Thoracic aorta (tissue), 2 donors: ENCODE data around the gene NEDD4L. TPM values are rescaled to one million over a fixed set of nuclear protein-coding genes. Genes with fewer than 3 reads are reported as not detected.
"Not testable (repeated sequence)": the region's sequence is repeated elsewhere in the genome, so short reads cannot be mapped to it uniquely, and the experiment has no call there.

Source experiments
- ATAC-seq: fragments of 150-250 bp; one replicate; pipeline ENCODE4 v1.8.0; 2017; ENCODE audit warnings: low read depth; ENCODE audit not compliant: insufficient number of reproducible peaks, low FRiP score
- DNase-seq: peaks from one replicate; pipeline ENCODE4 v3.0.0-alpha.2; 2020; ENCODE audit warnings: low spot score
- H3K27ac ChIP-seq, 2 donors: fragments of 200-600 bp; sonication (generic); 1 replicate in 1 of 2; 2 replicates in 1 of 2; pipeline ENCODE4 v1.5.1; 2016; ENCODE audit warnings: mild to moderate bottlenecking in 2 of 2, moderate library complexity in 2 of 2
- H3K27me3 ChIP-seq: fragments of 200-600 bp; sonication (generic); replicated peaks from 2 replicates; pipeline ENCODE4 v1.6.0; 2016; ENCODE audit warnings: mild to moderate bottlenecking; ENCODE audit not compliant: insufficient read depth
- H3K36me3 ChIP-seq: fragments of 200-600 bp; sonication (generic); one replicate; pipeline ENCODE4 v1.5.1; 2016
- H3K4me1 ChIP-seq, 2 donors: fragments of 200-600 bp; sonication (generic); 1 replicate in 1 of 2; 2 replicates in 1 of 2; pipeline versions ENCODE4 v1.5.1 to v1.6.0; 2016; ENCODE audit warnings: low read depth in 2 of 2, mild to moderate bottlenecking in 1 of 2; ENCODE audit not compliant: control insufficient read depth in 1 of 2
- H3K4me3 ChIP-seq: fragments of 200-600 bp; sonication (generic); 2 replicates; pipeline ENCODE4 v1.5.1; 2016; ENCODE audit warnings: mild to moderate bottlenecking
- H3K9me3 ChIP-seq: fragments of 200-600 bp; sonication (generic); 2 replicates; pipeline ENCODE4 v1.5.1; 2016
- CTCF ChIP-seq: fragments of 200-600 bp; sonication (generic); IDR thresholded peaks from one replicate; pipeline ENCODE4 v1.5.1; 2019; ENCODE audit warnings: antibody characterized with exemption
- total RNA-seq, 2 donors: library from RNA; depleted of rRNA; stranded (reverse); fragments of >200 nt; gene quantifications; one replicate each; pipeline versions ENCODE4 v1.1.0 to v1.2.3, GENCODE V29; 2016

NEDD4L gene
- total RNA-seq, 2 donors from 2014 or later: 13.9 to 22.9 TPM

- Histone ChIP-seq H3K27me3 (no peaks in the 10 kb centered on the region), H3K9me3 (no peaks in the 10 kb centered on the region), H3K36me3 (no peaks in the 10 kb centered on the region), H3K4me3 (no peak overlapping the region), H3K27ac (no peak overlapping the region), H3K4me1 (no peaks in the 10 kb centered on the region)
- DNase-seq: no peak
- no peak for ATAC-seq
- no peak for TF ChIP-seq CTCF
These were observed 235.6 kb downstream of the NEDD4L start for GRCh38 chr18:58279504-58280175.

- Histone ChIP-seq H3K9me3 (no peaks in the 10 kb centered on the region), H3K27ac (no peak overlapping the region), H3K36me3 (no peaks in the 10 kb centered on the region), H3K27me3 (no peaks in the 10 kb centered on the region), H3K4me1 (no peaks in the 10 kb centered on the region), H3K4me3 (no peak overlapping the region)
- no peak for DNase-seq
- TF ChIP-seq CTCF: no peak
- no peak for ATAC-seq
These were observed 236.2 kb downstream of the NEDD4L start for GRCh38 chr18:58280191-58280590.

- not testable (repeated sequence) for ATAC-seq, H3K27me3 ChIP-seq, H3K4me1 ChIP-seq, H3K36me3 ChIP-seq, H3K9me3 ChIP-seq, DNase-seq, H3K4me3 ChIP-seq, H3K27ac ChIP-seq
These were observed 238.8 kb downstream of the NEDD4L start for GRCh38 chr18:58282872-58283271.

- Histone ChIP-seq H3K36me3 (no peaks in the 10 kb centered on the region), H3K4me3 (no peak overlapping the region), H3K4me1 (no peaks in the 10 kb centered on the region), H3K27me3 (no peaks in the 10 kb centered on the region), H3K27ac (no peak overlapping the region), H3K9me3 (no peaks in the 10 kb centered on the region)
- no peak for TF ChIP-seq CTCF
- no peak for DNase-seq
- ATAC-seq: no peak
These were observed 240.8 kb downstream of the NEDD4L start for GRCh38 chr18:58284699-58285448.

- ATAC-seq: no peak
These were observed 241.6 kb downstream of the NEDD4L start for GRCh38 chr18:58285449-58286130.

More at GRCh38 chr18:58285449-58286130, 241.6 kb downstream of the NEDD4L start:
- Histone ChIP-seq H3K4me1 (peaks cover 0 to 6% of the 10 kb centered on the region in 2 donors), H3K27me3 (no peaks in the 10 kb centered on the region), H3K27ac (no peak overlapping the region), H3K36me3 (no peaks in the 10 kb centered on the region), H3K4me3 (no peak overlapping the region), H3K9me3 (no peaks in the 10 kb centered on the region)
- no peak for TF ChIP-seq CTCF
- DNase-seq: no peak
